ENCODE data around the gene GALNS.

- TF ChIP-seq CTCF (conservative IDR thresholded peaks at IDR 0.05 in 1 of 2, IDR thresholded peaks at IDR 0.05 in 1 of 2; ENCODE audit: low read depth in 1 of 2, low read length in 2 of 2), result peak; percentile 30 to 32
- no peak for TF ChIP-seq EZH2 (IDR thresholded peaks at IDR 0.05; ENCODE audit: low read length, missing control alignments)
These were observed 30.2 kb upstream of the GALNS start for GRCh38 chr16:88886845-88887521.
